IPS DF 6.9 (cell line): Measurements from ENCODE around the gene ICE1.

Experiments used
- DNase-seq: peaks from one replicate; pipeline ENCODE4 v3.0.0-alpha.2; 2013; ENCODE audit warnings: low read depth, low spot score
- H3K27ac ChIP-seq: one replicate; pipeline ENCODE4 v1.5.1; 2013; ENCODE audit warnings: low read length, control low read depth
- H3K27me3 ChIP-seq: 2 replicates; pipeline ENCODE4 v1.6.1; 2013; ENCODE audit warnings: mild to moderate bottlenecking, low read length; ENCODE audit not compliant: control insufficient read depth, insufficient read depth
- H3K36me3 ChIP-seq: 2 replicates; pipeline ENCODE4 v1.6.1; 2013; ENCODE audit warnings: low read length; ENCODE audit not compliant: control insufficient read depth, insufficient read depth
- H3K4me1 ChIP-seq: 2 replicates; pipeline ENCODE4 v1.6.1; 2013; ENCODE audit warnings: low read length; ENCODE audit not compliant: control insufficient read depth, insufficient read depth
- H3K4me3 ChIP-seq: 2 replicates; pipeline ENCODE4 v1.5.1; 2013; ENCODE audit warnings: mild to moderate bottlenecking, low read length
- H3K9me3 ChIP-seq: 2 replicates; pipeline ENCODE4 v1.6.1; 2013; ENCODE audit warnings: low read length, inconsistent platforms; ENCODE audit not compliant: control insufficient read depth, insufficient read depth
- WGBS: extraction: QIAGEN DNeasy Blood & Tissue Kit; methylation state at CpG from one replicate; pipeline ENCODE4 v1.1.7; 2013; ENCODE audit warnings: mixed read lengths, missing lambda C conversion rate; ENCODE audit not compliant: insufficient read length, insufficient coverage; 5-methylcytosine and 5-hydroxymethylcytosine counted together

ICE1 gene

GRCh38 chr5:5437227-5438172 lies 15.0 kb downstream of the ICE1 start:
- WGBS = 100% methylated on average over 2 of the region's 11 CpGs
- Histone ChIP-seq H3K4me1 (no peaks in the 10 kb centered on the region), H3K27ac (no peak overlapping the region), H3K27me3 (no peaks in the 10 kb centered on the region), H3K4me3 (no peak overlapping the region), H3K36me3 (no peaks in the 10 kb centered on the region), H3K9me3 (no peaks in the 10 kb centered on the region)
- no peak for DNase-seq

DNA sequence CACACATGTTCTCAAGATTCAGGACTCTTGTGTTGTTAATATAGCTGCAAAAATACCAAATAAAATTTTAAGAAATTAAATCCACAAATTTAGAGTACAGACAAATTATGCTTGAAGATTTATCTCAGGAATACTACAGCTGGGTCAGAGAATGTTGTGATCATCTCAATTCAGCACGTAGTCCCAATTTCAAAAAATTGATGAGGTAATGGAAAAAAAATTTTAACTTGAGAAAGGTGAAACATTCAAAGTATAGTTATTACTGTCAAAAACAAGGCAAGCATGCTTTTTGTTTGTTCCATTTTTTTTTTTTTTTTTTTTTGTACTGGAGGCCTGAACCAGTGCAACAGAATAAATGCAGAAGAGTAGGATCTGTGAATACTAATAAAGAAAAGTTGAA lies 29.4 kb downstream of the ICE1 start:
- WGBS = no CpG with 5 or more reads among the region's 1 CpG
- H3K36me3 ChIP-seq = peaks cover 1% of the 10 kb centered on the region; the same call in 1 of the 2 replicates

GRCh38 chr5:5453131-5453530 lies 30.7 kb downstream of the ICE1 start:
- no peak for DNase-seq
- Histone ChIP-seq H3K4me3 (no peak overlapping the region), H3K36me3 (peaks cover 4% of the 10 kb centered on the region; the same call in 1 of the 2 replicates), H3K4me1 (no peaks in the 10 kb centered on the region), H3K9me3 (no peaks in the 10 kb centered on the region), H3K27ac (no peak overlapping the region), H3K27me3 (no peaks in the 10 kb centered on the region)
- no CpG with 5 or more reads among the region's 3 CpGs for WGBS

More for the DNA sequence above, 29.4 kb downstream of the ICE1 start:
- Histone ChIP-seq H3K27me3 (no peaks in the 10 kb centered on the region), H3K4me1 (no peaks in the 10 kb centered on the region), H3K9me3 (no peaks in the 10 kb centered on the region), H3K27ac (no peak overlapping the region), H3K4me3 (no peak overlapping the region)
- no peak for DNase-seq

- Histone ChIP-seq H3K27ac (no peak overlapping the region), H3K4me1 (no peaks in the 10 kb centered on the region), H3K36me3 (peaks cover 11% of the 10 kb centered on the region; the same call in 1 of the 2 replicates), H3K9me3 (no peaks in the 10 kb centered on the region), H3K27me3 (no peaks in the 10 kb centered on the region), H3K4me3 (no peak overlapping the region)
- no CpG with 5 or more reads among the region's 5 CpGs for WGBS
- DNase-seq = no peak
Observed at GRCh38 chr5:5454391-5454790, 31.9 kb downstream of the ICE1 start.

DNA sequence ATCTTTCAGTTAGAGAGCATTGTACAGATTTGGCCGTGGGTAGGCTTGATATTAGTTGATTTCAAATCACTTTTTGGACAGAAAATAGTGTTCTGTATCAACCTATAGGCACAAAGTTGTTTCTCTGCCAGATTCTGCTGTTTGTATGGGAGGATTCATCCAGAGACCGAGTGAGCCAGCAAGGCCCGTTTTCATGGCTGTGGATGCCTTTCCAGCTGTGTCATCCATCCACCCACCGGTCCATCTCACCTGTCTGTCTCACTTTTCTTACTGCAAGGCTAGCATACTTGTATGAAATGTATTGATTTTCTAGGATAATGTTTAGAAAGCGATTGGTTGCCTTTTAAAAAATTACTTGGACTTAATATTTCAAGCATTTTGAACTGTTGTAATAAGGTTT lies 34.4 kb downstream of the ICE1 start:
- no peak for DNase-seq
- no CpG with 5 or more reads among the region's 5 CpGs for WGBS
- Histone ChIP-seq H3K4me1 (no peaks in the 10 kb centered on the region), H3K27ac (no peak overlapping the region), H3K36me3 (peaks cover 25% of the 10 kb centered on the region; the same call in 1 of the 2 replicates), H3K27me3 (no peaks in the 10 kb centered on the region), H3K4me3 (no peak overlapping the region), H3K9me3 (no peaks in the 10 kb centered on the region)

GRCh38 chr5:5460311-5460710 lies 37.8 kb downstream of the ICE1 start:
- Histone ChIP-seq H3K27ac (no peak overlapping the region), H3K4me1 (no peaks in the 10 kb centered on the region), H3K27me3 (no peaks in the 10 kb centered on the region), H3K36me3 (peaks cover 31% of the 10 kb centered on the region; the same call in 1 of the 2 replicates), H3K4me3 (no peak overlapping the region), H3K9me3 (no peaks in the 10 kb centered on the region)
- DNase-seq = no peak
- no CpG with 5 or more reads among the region's 4 CpGs for WGBS

DNA sequence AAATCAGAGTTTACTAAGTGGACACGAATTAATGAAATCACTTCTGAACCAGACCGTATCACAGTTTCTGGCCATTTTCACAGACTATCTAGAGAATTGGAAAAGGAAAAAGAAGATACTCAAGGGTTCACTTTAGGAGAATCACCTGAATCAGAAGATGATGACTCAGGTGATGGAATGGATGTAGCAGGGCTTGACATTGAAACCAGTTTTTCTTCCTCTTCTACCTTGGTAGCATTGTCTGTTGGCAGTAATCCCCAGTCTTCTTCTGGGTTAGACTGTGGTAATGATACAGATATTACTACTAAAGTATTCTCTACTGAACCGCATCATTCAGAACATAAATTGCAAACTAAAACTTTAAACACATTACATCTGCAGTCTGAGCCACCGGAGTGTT lies 38.5 kb downstream of the ICE1 start:
- no CpG with 5 or more reads among the region's 4 CpGs for WGBS
- H3K4me1 ChIP-seq = no peaks in the 10 kb centered on the region
- H3K27ac ChIP-seq = no peak overlapping the region
- peaks cover 31% of the 10 kb centered on the region; the same call in 1 of the 2 replicates for H3K36me3 ChIP-seq
- DNase-seq = no peak
- H3K27me3 ChIP-seq = no peaks in the 10 kb centered on the region
- H3K9me3 ChIP-seq = no peaks in the 10 kb centered on the region
- no peak overlapping the region for H3K4me3 ChIP-seq

GRCh38 chr5:5464036-5464715 lies 41.7 kb downstream of the ICE1 start:
- Histone ChIP-seq H3K27ac (no peak overlapping the region), H3K27me3 (no peaks in the 10 kb centered on the region), H3K36me3 (peaks cover 25% of the 10 kb centered on the region; the same call in 1 of the 2 replicates), H3K4me1 (no peaks in the 10 kb centered on the region), H3K9me3 (no peaks in the 10 kb centered on the region), H3K4me3 (no peak overlapping the region)
- no peak for DNase-seq
- no CpG with 5 or more reads among the region's 18 CpGs for WGBS

- Histone ChIP-seq H3K27ac (no peak overlapping the region), H3K4me3 (no peak overlapping the region), H3K4me1 (no peaks in the 10 kb centered on the region), H3K27me3 (no peaks in the 10 kb centered on the region), H3K36me3 (peaks cover 11% of the 10 kb centered on the region; the same call in 1 of the 2 replicates), H3K9me3 (no peaks in the 10 kb centered on the region)
- no peak for DNase-seq
- no CpG with 5 or more reads among the region's 5 CpGs for WGBS
Observed at GRCh38 chr5:5466227-5466626, 43.8 kb downstream of the ICE1 start.

DNA sequence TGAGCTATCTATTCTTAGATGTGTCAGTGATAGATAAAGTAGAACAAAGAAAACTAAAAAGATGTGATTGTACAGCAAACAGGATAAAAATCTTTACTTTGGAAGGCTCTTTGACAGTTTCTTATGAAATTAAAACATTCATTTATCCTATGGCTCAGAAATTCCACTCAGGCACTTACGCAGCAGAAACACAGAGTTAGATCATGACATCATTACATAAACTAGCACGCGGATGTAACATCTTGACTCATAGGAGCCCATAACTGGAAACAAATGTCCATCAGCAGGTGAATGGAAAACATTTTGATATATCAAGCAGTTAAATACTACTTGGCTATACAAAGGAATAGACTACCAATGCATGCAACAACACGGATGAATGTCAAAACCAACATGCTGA lies 45.3 kb downstream of the ICE1 start:
- Histone ChIP-seq H3K9me3 (no peaks in the 10 kb centered on the region), H3K4me1 (no peaks in the 10 kb centered on the region), H3K4me3 (no peak overlapping the region), H3K36me3 (peaks cover 3% of the 10 kb centered on the region; the same call in 1 of the 2 replicates), H3K27ac (no peak overlapping the region), H3K27me3 (no peaks in the 10 kb centered on the region)
- WGBS = no CpG with 5 or more reads among the region's 4 CpGs
- no peak for DNase-seq
